ENCODE results near the gene NOA1.

DNA sequence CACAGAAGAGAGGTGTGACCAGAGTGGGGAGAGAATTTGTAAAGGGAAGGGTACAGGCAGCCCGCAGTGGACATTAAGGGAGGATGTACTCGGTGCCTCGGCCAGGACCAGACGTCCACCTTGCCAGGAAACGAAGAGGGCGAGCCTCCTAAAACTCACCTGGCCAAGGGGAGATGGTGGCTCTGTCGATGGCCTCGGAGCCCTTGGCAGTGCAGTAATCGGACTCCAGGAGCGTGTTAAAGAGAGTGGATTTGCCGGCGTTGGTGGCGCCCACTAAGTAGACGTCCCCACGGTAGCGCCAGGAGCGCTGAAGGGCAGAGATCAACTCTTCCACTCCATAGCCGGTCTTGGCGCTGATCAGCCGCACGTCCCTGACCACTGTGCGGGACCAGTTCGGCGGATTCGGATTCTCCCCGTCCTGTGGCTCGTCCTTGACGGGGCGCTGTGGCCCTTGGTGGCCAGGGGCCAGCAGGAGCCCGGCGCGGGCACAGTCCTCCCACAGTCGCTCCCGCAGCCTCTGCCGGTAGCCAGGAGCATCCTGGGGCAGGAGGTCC lies 1.0 kb downstream of the NOA1 start:
- TF ChIP-seq, protein P1, sequence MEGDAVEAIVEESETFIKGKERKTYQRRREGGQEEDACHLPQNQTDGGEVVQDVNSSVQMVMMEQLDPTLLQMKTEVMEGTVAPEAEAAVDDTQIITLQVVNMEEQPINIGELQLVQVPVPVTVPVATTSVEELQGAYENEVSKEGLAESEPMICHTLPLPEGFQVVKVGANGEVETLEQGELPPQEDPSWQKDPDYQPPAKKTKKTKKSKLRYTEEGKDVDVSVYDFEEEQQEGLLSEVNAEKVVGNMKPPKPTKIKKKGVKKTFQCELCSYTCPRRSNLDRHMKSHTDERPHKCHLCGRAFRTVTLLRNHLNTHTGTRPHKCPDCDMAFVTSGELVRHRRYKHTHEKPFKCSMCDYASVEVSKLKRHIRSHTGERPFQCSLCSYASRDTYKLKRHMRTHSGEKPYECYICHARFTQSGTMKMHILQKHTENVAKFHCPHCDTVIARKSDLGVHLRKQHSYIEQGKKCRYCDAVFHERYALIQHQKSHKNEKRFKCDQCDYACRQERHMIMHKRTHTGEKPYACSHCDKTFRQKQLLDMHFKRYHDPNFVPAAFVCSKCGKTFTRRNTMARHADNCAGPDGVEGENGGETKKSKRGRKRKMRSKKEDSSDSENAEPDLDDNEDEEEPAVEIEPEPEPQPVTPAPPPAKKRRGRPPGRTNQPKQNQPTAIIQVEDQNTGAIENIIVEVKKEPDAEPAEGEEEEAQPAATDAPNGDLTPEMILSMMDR (conservative IDR thresholded peaks at IDR 0.05; ENCODE audit: low read length): no peak
- TF ChIP-seq EZH2phosphoT487 (IDR thresholded peaks at IDR 0.05; ENCODE audit: borderline replicate concordance): no peak
